LNCAP (cell line): ENCODE results near the gene RASSF5.

Experiments used
- CTCF ChIP-seq: fragments of 450-650 bp; IDR thresholded peaks from 2 replicates; pipeline ENCODE4 v1.5.1; 2017; ENCODE audit warnings: mild to moderate bottlenecking

RASSF5 gene

DNA sequence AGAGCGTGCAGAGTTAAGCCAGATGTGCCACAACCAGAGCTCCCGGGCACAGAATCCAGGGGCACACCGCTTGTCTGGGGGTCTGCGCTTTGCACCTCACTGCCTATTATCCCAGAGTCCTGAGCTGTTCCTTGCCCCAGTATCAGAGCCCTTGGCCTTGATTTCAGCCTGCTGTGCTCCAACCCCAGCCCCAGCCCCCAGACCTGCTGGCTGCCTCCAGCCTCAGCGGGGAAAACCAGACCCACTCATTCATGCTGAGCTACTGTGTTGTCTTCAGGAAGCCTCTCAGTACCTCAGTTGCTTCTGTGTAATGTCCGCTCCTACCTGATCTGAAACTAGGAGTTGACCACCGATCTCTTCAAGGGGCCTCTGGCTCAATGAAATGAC is 35.9 kb upstream of the RASSF5 start:
- no peak for TF ChIP-seq CTCF

- TF ChIP-seq CTCF = no peak
Measured at GRCh38 chr1:206472024-206472423, 35.3 kb upstream of the RASSF5 start.

GRCh38 chr1:206472454-206472853 is 34.9 kb upstream of the RASSF5 start:
- TF ChIP-seq CTCF = no peak

GRCh38 chr1:206472886-206473285 is 34.4 kb upstream of the RASSF5 start:
- TF ChIP-seq CTCF = no peak

DNA sequence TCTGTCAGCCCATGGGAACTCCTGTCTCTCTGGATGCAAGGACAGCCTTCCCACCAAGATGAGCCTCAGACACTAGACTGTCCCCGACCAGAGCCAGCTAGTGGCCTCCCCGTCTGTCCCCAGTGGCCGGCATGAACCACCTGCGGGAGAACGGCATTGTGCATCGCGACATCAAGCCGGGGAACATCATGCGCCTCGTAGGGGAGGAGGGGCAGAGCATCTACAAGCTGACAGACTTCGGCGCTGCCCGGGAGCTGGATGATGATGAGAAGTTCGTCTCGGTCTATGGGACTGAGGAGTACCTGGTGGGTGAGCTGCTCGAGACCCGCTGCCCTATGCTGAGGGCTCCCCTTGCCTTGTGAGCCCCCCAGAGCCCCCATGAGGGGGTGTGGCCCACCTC is 31.3 kb upstream of the RASSF5 start:
- no peak for TF ChIP-seq CTCF

DNA sequence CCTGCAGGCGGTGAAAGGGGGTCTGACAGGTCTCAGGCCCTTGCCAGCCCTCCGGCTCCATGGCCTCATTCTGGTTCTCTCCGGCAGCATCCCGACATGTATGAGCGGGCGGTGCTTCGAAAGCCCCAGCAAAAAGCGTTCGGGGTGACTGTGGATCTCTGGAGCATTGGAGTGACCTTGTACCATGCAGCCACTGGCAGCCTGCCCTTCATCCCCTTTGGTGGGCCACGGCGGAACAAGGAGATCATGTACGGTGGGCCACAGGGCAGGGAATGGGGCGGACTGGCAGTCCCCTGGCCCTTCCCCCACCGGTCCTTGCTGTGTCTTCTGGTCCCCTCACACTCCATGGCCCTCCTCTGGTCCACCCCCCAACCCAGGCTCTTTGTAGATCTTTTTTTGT is 30.7 kb upstream of the RASSF5 start:
- no peak for TF ChIP-seq CTCF

GRCh38 chr1:206477110-206477509 is 30.2 kb upstream of the RASSF5 start:
- no peak for TF ChIP-seq CTCF

- no peak for TF ChIP-seq CTCF
Measured at GRCh38 chr1:206477581-206478380, 29.6 kb upstream of the RASSF5 start.
